Measurements from ENCODE around the gene ADGRD2. TPM values are rescaled to one million over a fixed set of nuclear protein-coding genes. Genes with fewer than 3 reads are reported as not detected.

ADGRD2 gene
- total and polyA plus RNA-seq, 9 donors, result not detected

GRCh38 chr9:124522121-124523098 is 72.2 kb downstream of the ADGRD2 start:
- H3K36me3 ChIP-seq, result no peaks in the 10 kb centered on the region
- no peak overlapping the region for H3K4me3 ChIP-seq
- no peak overlapping the region for H3K27ac ChIP-seq
- WGBS, 3 donors, result 78 to 80% (median 79%) methylated on average over 7 of the region's 7 CpGs
- no peaks in the 10 kb centered on the region for H3K4me1 ChIP-seq (ENCODE audit: insufficient read depth)
- no peaks in the 10 kb centered on the region for H3K27me3 ChIP-seq
- DNase-seq, result no peak
- TF ChIP-seq CTCF (IDR thresholded peaks at IDR 0.05), result no peak
- no peak for TF ChIP-seq EP300 (IDR thresholded peaks at IDR 0.05)
- no peak for TF ChIP-seq POLR2A (IDR thresholded peaks at IDR 0.05)
- H3K9me3 ChIP-seq, result no peaks in the 10 kb centered on the region
- intact Hi-C loops (cut with DNase I), result no loop called here

- DNase-seq, result no peak
- Histone ChIP-seq H3K27me3 (no peaks in the 10 kb centered on the region), H3K36me3 (no peaks in the 10 kb centered on the region), H3K4me1 (ENCODE audit: insufficient read depth) (no peaks in the 10 kb centered on the region), H3K9me3 (no peaks in the 10 kb centered on the region), H3K4me3 (no peak overlapping the region), H3K27ac (no peak overlapping the region)
- WGBS, 3 donors, result 90 to 98% (median 96%) methylated on average over 2 of the region's 2 CpGs
- intact Hi-C loops (cut with DNase I), result no loop called here
- TF ChIP-seq POLR2A (IDR thresholded peaks at IDR 0.05), result no peak
- TF ChIP-seq CTCF (IDR thresholded peaks at IDR 0.05), result no peak
- no peak for TF ChIP-seq EP300 (IDR thresholded peaks at IDR 0.05)
Measured at GRCh38 chr9:124526174-124526573, 75.9 kb downstream of the ADGRD2 start.

GRCh38 chr9:124527781-124528180 is 77.5 kb downstream of the ADGRD2 start:
- WGBS, 3 donors, result 74 to 80% (median 79%) methylated on average over 3 of the region's 3 CpGs
- Histone ChIP-seq H3K4me1 (ENCODE audit: insufficient read depth) (no peaks in the 10 kb centered on the region), H3K27me3 (no peaks in the 10 kb centered on the region), H3K9me3 (no peaks in the 10 kb centered on the region), H3K4me3 (no peak overlapping the region), H3K27ac (no peak overlapping the region), H3K36me3 (no peaks in the 10 kb centered on the region)
- TF ChIP-seq EP300 (IDR thresholded peaks at IDR 0.05), result no peak
- intact Hi-C loops (cut with DNase I), result no loop called here
- no peak for DNase-seq

Other genes with a start within 250 kb of the ADGRD2 start
- gene NEK6, start 192.5 kb upstream of the ADGRD2 start, total RNA-seq, result 10 to 100 TPM in 5 of 7 donors, 1 to 10 TPM in 2; 7.2 to 45.1 (median 22.8) TPM
- gene NEK6, start 192.5 kb upstream of the ADGRD2 start, polyA plus RNA-seq, result 10 to 100 TPM in 1 of 2 donors, 1 to 10 TPM in 1; 7.6 to 23.0 TPM
- gene PSMB7, start 35.0 kb upstream of the ADGRD2 start, total RNA-seq, result 100 to 1,000 TPM in 1 of 7 donors, 10 to 100 TPM in 6; 88.0 to 102 (median 92.7) TPM
- 100 to 1,000 TPM; 153 to 211 TPM for gene PSMB7, start 35.0 kb upstream of the ADGRD2 start, polyA plus RNA-seq
- gene NR5A1, start 56.9 kb downstream of the ADGRD2 start, total RNA-seq, result 10 to 100 TPM; 14.7 to 73.6 (median 50.6) TPM
- 10 to 100 TPM; 31.8 to 45.2 TPM for gene NR5A1, start 56.9 kb downstream of the ADGRD2 start, polyA plus RNA-seq